HT-29 (cell line): Measurements from ENCODE around the gene PTPN21. TPM values are rescaled to one million over a fixed set of nuclear protein-coding genes. Genes with fewer than 3 reads are reported as not detected.

Source experiments
- DNase-seq: peaks from one replicate; pipeline ENCODE4 v3.0.0-alpha.2; 2015; ENCODE audit warnings: low spot score
- small RNA-seq: library from RNA; depleted of rRNA; stranded (forward); fragments of <200 nt; gene quantifications from one replicate; pipeline ENCODE3, GENCODE V24; 2014
- total RNA-seq: library from RNA; depleted of rRNA; stranded (reverse); fragments of >200 nt; shearing (Covaris generic); gene quantifications from 2 replicates; pipeline ENCODE4 v1.2.3, GENCODE V29; 2014; rRNA removed

PTPN21 gene
- total RNA-seq, 1 experiment from 2014 or later: 2.1 TPM

DNA sequence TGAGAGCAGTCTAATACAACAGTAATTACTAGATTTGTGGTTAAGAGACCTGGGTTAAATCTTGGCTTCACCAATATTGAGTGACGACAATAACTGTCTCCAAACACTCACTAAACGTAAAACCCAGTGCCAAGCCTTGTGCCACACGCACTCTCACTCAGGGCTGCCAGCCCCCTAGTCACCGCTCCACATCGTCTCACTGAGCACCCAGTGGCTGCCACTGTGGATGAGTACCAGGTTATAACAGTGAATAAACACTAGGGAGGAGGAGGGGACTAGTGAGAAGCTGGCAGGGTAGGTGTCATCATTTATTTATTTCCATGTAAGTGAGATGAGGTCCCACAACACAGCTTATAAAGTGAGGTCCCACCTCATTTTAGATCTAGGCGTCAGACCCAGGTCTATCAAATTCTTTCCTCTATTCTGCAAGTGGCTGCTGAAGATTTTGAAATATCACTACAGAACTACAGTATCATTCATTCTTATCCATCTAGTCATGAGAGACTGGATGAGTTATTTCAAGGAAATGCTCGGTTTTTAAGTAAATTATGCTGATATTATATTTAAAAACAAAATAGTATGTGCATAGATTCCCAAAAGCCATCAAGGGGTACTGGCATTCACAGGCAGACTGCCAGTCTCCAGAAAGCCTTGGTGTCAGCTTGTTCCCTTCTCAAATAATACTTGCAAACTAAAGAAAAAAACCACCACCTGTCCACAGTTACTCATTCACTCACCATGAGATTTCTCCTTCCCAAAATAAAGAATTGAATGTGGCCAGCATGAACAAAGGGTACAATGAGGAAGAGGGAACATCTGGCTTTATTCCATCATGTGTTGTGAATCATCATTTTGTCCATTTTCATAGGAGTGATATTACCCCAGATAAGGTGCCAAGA is 84.0 kb downstream of the PTPN21 start:
- DNase-seq: no peak

GRCh38 chr14:88468406-88468805 is 86.4 kb downstream of the PTPN21 start:
- DNase-seq: no peak

DNA sequence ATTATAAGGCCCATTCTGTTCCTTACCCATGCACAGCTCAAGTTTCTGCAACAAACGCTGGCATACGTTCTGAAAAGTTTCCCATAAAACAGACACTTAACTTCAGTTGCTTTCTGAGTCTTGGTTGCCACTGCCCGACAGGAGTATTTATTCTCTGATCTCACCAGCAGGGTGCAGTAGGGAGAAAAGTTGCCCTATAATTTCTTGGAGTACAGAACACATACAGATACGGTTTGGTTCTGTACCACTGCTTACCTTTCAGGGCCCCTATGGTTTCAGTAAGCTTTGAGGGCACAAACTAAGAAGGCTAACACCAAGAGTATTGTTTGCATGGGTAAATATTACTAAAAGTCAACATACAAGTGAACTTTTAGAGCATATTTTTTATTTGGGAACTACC is 91.5 kb downstream of the PTPN21 start:
- DNase-seq: peak; percentile 19

DNA sequence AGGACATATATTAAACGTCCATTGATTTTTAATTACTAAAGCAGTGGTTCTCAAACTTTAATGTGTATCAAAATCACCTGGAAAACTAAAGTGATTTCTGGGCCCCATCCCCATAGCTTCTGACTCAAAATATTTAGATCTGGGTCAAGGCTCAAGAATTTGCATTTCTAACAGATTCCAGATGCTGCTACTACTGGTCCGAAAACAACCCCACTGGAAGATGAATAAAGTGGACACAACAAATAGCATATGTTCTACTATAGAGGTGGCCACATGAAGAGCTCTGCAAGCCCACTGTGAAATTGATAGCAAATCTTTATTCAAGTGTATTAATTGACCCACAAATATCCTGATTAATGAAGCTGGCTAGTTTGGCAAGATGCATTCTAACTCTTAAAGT is 99.9 kb downstream of the PTPN21 start:
- no peak for DNase-seq

- peak; percentile 2 for DNase-seq
These were observed 102.6 kb downstream of the PTPN21 start for GRCh38 chr14:88452231-88452630.

- DNase-seq: no peak
These were observed 115.7 kb downstream of the PTPN21 start for GRCh38 chr14:88439088-88439487.

DNA sequence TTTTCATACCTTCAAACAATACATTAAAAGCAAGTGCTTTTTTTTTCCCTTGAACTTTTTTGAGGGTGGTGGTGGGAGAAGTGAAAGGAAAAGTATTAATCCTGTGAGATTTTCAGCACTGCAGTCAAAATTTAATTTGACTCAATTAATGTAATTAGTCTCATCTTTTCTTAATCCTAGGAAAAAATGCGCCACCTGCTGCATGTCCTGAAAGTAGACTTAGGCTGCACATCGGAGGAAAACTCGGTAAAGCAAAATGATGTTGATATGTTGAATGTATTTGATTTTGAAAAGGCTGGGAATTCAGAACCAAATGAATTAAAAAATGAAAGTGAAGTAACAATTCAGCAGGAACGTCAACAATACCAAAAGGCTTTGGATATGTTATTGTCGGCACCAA is 117.1 kb downstream of the PTPN21 start:
- peak; percentile 17 for DNase-seq

DNA sequence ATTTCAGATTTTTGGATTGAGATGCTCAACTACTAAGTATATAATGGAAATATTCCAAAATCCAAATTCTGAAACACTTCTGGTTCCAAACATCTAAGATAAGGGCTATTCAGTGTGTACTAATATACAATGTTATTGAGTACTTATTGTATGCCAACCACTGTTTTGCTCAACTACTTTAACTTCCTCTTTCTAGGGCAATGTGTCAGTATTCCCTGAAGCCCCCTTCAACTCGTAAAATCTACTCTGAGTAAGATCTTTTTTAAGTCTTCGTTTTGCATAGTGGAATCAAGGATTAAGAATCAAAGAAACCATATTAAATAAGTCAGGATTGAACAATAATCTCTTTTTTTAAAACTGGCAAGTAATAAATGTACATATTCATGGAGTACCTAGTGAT is 123.8 kb downstream of the PTPN21 start:
- DNase-seq: no peak

- DNase-seq: no peak
These were observed 128.5 kb downstream of the PTPN21 start for GRCh38 chr14:88426271-88426670.

DNA sequence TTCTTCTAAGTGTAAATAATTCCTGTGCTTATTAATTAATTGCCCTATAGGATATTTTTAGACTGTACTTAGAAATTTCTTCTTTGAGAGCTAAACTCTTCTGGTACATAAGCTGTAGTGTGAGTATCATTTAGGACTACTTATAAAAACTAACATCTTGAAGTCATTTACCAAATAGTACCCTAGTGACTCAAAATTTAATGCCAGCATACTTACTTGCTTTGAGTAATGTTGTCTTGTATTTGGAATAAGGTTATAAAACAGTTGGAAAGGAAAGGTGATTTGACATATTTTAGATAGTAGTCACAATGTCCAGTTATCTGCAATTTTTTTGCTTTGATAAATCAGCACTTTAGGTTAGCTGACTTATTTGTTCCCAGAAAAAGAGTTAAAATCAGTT is 130.2 kb downstream of the PTPN21 start:
- no peak for DNase-seq

DNA sequence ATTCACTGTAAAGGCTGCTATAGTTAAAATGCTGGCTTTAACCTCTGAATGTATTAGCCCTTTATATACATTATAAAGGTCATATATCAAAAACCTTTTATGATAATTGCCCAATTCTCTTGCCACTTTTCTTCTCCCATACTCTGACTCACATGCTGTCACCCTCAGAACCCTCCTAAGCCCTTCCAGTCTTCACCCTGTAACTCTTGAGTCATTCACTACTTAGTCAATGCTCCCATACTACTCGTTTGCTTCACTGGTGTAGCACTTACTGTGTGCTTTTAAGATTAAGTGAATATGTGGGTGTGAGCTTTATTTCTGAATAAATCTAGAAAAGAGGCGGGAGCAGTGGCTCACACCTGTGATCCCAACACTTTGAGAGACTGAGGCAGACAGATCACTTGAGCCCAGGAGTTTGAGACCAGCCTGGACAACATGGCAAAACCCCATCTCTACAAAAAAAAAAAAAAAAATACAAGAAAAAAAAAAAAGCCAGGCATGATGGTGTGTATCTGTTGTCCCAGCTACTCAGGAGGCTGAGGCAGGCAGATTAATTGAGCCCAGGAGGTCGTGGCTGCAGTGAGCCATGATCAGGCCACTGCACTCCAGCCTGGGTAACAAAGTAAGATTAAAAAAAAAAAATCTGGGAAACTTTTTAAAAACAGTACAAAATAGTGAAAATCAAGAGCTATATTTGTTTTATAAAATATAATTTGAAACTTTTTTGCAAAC is 131.7 kb downstream of the PTPN21 start:
- no peak for DNase-seq

GRCh38 chr14:88422047-88422446 is 132.8 kb downstream of the PTPN21 start:
- no peak for DNase-seq

- DNase-seq: no peak
These were observed 133.5 kb downstream of the PTPN21 start for GRCh38 chr14:88421286-88421685.

DNA sequence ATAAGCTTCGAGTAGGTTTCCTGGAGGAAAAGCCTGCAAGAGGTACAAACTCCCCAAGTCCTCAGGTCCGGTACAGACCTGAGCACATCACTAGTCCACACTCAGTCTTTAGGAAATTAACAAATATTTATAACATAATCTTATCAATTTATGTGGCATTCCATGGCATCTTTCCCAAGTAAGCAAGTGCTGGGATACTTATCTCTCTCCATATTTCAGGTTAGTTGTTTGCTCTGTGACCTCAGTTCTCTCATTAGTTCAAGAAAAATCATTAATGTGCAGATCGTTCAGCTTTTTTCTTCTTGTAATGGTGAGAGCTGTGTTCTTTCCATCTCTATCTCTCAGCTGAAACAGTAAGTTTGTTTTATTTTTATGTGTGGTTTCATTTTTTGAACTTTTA is 134.6 kb downstream of the PTPN21 start:
- DNase-seq: no peak

- no peak for DNase-seq
These were observed 137.2 kb downstream of the PTPN21 start for GRCh38 chr14:88417594-88417993.

Small RNA genes within 50 kb of the gene (small RNA-seq; reads per million reads assigned to genes)
- gene RNU4-22P: not detected

Other genes starting within 250 kb of the PTPN21 start
- not detected in 2 replicates for gene KCNK10, start 231.7 kb downstream of the PTPN21 start, total RNA-seq
- 2.3 and 4.0 TPM in 2 replicates for gene SPATA7, start 169.3 kb downstream of the PTPN21 start, total RNA-seq
- 17.3 and 18.2 TPM in 2 replicates for gene ZC3H14, start 8.0 kb upstream of the PTPN21 start, total RNA-seq
- gene EML5, start 237.9 kb upstream of the PTPN21 start, total RNA-seq: under 0.01 and 0.63 TPM in 2 replicates